ENCODE results near the gene THRSP.

The THRSP gene

GRCh38 chr11:78079232-78080083, 15.8 kb downstream of the THRSP start, which contains the start of gene NDUFC2:
Gene NDUFC2 (minus strand): TSS chr11:78079862. CDS start chr11:78079744, 118 bp downstream.
- Histone ChIP-seq H3K4me3 (replicated peaks; ENCODE audit: insufficient read depth, low read length) (peak within 1 kb of the TSS; percentile 75), H3K27ac (replicated peaks) (peak within 1 kb of the TSS; percentile 86), H3K27me3 (ENCODE audit: insufficient read depth, poor library complexity, severe bottlenecking) (no peaks in the 10 kb centered on the region)
- DNase-seq (ENCODE audit: low read depth in 1 of 2, low spot score in 1 of 2) = peak; percentile 76 to 80
- TF ChIP-seq POLR2AphosphoS5 (IDR thresholded peaks at IDR 0.05; ENCODE audit: low read depth) (peak; percentile 91), SPI1 (IDR thresholded peaks at IDR 0.05; ENCODE audit: borderline replicate concordance, low read depth) (no peak), GABPA (IDR thresholded peaks at IDR 0.05; ENCODE audit: low read depth) (peak; percentile 87), REST (IDR thresholded peaks at IDR 0.05; ENCODE audit: insufficient replicate concordance, low read depth) (peak; percentile 57), CTCF (IDR thresholded peaks at IDR 0.05; ENCODE audit: insufficient read depth, low read length) (no peak)

- TF ChIP-seq CTCF (IDR thresholded peaks at IDR 0.05; ENCODE audit: insufficient read depth, low read length) (no peak), POLR2AphosphoS5 (IDR thresholded peaks at IDR 0.05; ENCODE audit: low read depth) (no peak), REST (IDR thresholded peaks at IDR 0.05; ENCODE audit: insufficient replicate concordance, low read depth) (no peak), SPI1 (IDR thresholded peaks at IDR 0.05; ENCODE audit: borderline replicate concordance, low read depth) (no peak), GABPA (IDR thresholded peaks at IDR 0.05; ENCODE audit: low read depth) (no peak)
- H3K27ac ChIP-seq (replicated peaks) = peak overlapping the region; percentile 86
- H3K27me3 ChIP-seq (ENCODE audit: insufficient read depth, poor library complexity, severe bottlenecking) = no peaks in the 10 kb centered on the region
- peak overlapping the region; percentile 75 for H3K4me3 ChIP-seq (replicated peaks; ENCODE audit: insufficient read depth, low read length)
- no peak for DNase-seq (ENCODE audit: low read depth in 1 of 2, low spot score in 1 of 2)
These were observed 16.6 kb downstream of the THRSP start for GRCh38 chr11:78080084-78080817.

GRCh38 chr11:78080818-78081495, 17.3 kb downstream of the THRSP start:
- Histone ChIP-seq H3K27me3 (ENCODE audit: insufficient read depth, poor library complexity, severe bottlenecking) (no peaks in the 10 kb centered on the region), H3K27ac (replicated peaks) (peak overlapping the region; percentile 86), H3K4me3 (replicated peaks; ENCODE audit: insufficient read depth, low read length) (no peak overlapping the region)
- DNase-seq (ENCODE audit: low read depth in 1 of 2, low spot score in 1 of 2) = peak in 1 of 2 experiments; percentile 75
- TF ChIP-seq SPI1 (IDR thresholded peaks at IDR 0.05; ENCODE audit: borderline replicate concordance, low read depth) (peak; percentile 22; the same call in 1 of the 2 replicates), GABPA (IDR thresholded peaks at IDR 0.05; ENCODE audit: low read depth) (no peak), POLR2AphosphoS5 (IDR thresholded peaks at IDR 0.05; ENCODE audit: low read depth) (0 out of 2 replicates have a peak, but pooled peaks have one; percentile 30)
